HEK293 (cell line): ENCODE measurements around the gene UGT3A1.

ENCODE experiments used
- CTCF ChIP-seq: fragments of 450-650 bp; formaldehyde crosslinking; IDR thresholded peaks from 2 replicates; pipeline ENCODE4 v1.5.1; 2016; ENCODE audit warnings: missing biosample characterization, missing genetic modification characterization
- MYNN ChIP-seq: fragments of 450-650 bp; formaldehyde crosslinking; IDR thresholded peaks from 2 replicates; pipeline ENCODE4 v1.5.1; 2016; ENCODE audit warnings: missing biosample characterization, missing genetic modification characterization, borderline replicate concordance
- TSHZ1 ChIP-seq: fragments of 450-650 bp; formaldehyde crosslinking; IDR thresholded peaks from 2 replicates; pipeline ENCODE4 v1.5.1; 2016; ENCODE audit warnings: missing biosample characterization, missing genetic modification characterization, borderline replicate concordance
- ZBTB11 ChIP-seq: fragments of 450-650 bp; formaldehyde crosslinking; conservative IDR thresholded peaks from 2 replicates; pipeline ENCODE4 v1.5.1; 2016; ENCODE audit warnings: low read depth, missing biosample characterization, missing genetic modification characterization
- ZNF274 ChIP-seq, 2 experiments: fragments of 200-500 bp in 1 of 2; fragments of 450-650 bp in 1 of 2; sonication (Bioruptor generic) in 1 of 2; formaldehyde crosslinking in 1 of 2; IDR thresholded peaks; 2 replicates each; pipeline versions ENCODE4 v1.5.1 to v1.6.1; 2014 to 2016; ENCODE audit warnings: borderline replicate concordance in 1 of 2, inconsistent platforms in 1 of 2, low read length in 1 of 2, missing biosample characterization in 1 of 2, missing genetic modification characterization in 1 of 2
- ZNF292 ChIP-seq: fragments of 450-650 bp; formaldehyde crosslinking; IDR thresholded peaks from 2 replicates; pipeline ENCODE4 v1.5.1; 2016; ENCODE audit warnings: low read depth, missing biosample characterization, missing genetic modification characterization, borderline replicate concordance
- ZNF510 ChIP-seq: fragments of 450-650 bp; formaldehyde crosslinking; IDR thresholded peaks from 2 replicates; pipeline ENCODE4 v1.5.1; 2018; ENCODE audit warnings: mild to moderate bottlenecking, missing genetic modification characterization, missing biosample characterization; ENCODE audit not compliant: insufficient replicate concordance

DNA sequence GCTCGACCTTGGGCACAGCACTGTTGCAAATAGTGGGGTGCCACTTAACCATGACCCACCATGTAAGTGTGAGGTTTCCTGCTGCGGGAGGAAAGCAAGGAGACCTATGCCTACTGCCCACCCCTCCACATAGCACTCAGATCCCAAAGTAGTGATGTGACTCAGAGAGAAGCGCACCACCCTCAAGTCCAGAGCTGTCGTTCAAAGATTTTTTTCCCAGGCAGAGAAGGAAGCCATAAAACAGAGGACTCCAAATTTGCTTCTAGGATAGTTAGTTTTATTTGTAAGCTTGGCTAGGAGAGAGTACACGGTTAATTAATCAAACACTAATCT, 19.3 kb downstream of the UGT3A1 start:
- TF ChIP-seq ZNF510 (no peak), CTCF (tag by site-specific recombination) (no peak), TSHZ1 (tag by site-specific recombination) (no peak), ZBTB11 (tag by site-specific recombination) (no peak), ZNF292 (tag by site-specific recombination) (no peak), MYNN (no peak), ZNF274 (IDR thresholded peaks at IDR 0.05; ENCODE audit: low read length) (no peak), ZNF274 (tag by site-specific recombination; IDR thresholded peaks at IDR 0.05; ENCODE audit: borderline replicate concordance) (no peak)
